ENCODE data around the gene RRAGD. TPM values are rescaled to one million over a fixed set of nuclear protein-coding genes. Genes with fewer than 3 reads are reported as not detected.

The RRAGD gene
- total and polyA plus RNA-seq, 2 donors (not counting 1 experiment from before 2014, with no cell fraction given), result 0.27 to 4.5 TPM

DNA sequence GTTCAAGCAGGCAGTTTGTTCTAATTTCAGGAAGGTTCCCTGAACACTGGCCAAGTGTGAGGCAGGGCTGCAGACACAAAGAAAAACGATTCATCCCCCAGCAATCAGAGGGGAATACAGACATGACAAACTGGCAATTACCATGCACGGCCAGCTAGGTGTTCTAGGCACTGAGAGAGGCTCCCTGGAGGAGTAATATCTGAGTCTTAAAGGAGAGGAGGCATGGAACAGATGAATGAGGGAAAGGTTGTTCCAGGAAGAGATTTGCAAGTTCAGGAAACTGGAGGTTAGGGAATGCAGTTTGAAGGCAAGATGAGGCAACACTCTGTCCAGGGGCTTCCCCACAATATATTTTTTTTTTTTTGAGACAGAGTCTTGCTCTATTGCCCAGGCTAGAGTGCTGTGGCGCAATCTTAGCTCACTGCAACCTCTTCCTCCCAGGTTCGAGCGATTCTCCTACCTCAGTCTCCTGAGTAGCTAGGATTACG is 11.1 kb downstream of the RRAGD start:
- no peak for ATAC-seq (ENCODE audit: low read depth)
- Histone ChIP-seq H3K9ac (ENCODE audit: low read length) (no peak overlapping the region), H3K79me2 (ENCODE audit: control insufficient read depth, insufficient read depth, low read length) (no peaks in the 10 kb centered on the region), H3K9me3 (ENCODE audit: control extremely low read depth in 1 of 3, control insufficient read depth in 2 of 3, insufficient read depth in 1 of 3, low read length in 2 of 3) (no peaks in the 10 kb centered on the region), H3K27ac (ENCODE audit: low read length in 2 of 2) (no peak overlapping the region), H3K4me2 (replicated peaks; ENCODE audit: low read depth, low read length, poor library complexity, severe bottlenecking) (no peak overlapping the region), H4K20me1 (ENCODE audit: control insufficient read depth, insufficient read depth, low read length, poor library complexity, severe bottlenecking) (no peaks in the 10 kb centered on the region), H2AFZ (ENCODE audit: insufficient read depth, low read depth, low read length, poor library complexity, severe bottlenecking) (no peak overlapping the region), H3K27me3 (replicated peaks in 1 of 4; ENCODE audit: control extremely low read depth in 1 of 4, control insufficient read depth in 3 of 4, insufficient read depth in 4 of 4, low read length in 3 of 4) (no peaks in the 10 kb centered on the region), H3K4me3 (ENCODE audit: control extremely low read depth in 1 of 5, extremely low read depth in 1 of 5, insufficient read depth in 1 of 5, low read depth in 2 of 5, low read length in 4 of 5) (no peak overlapping the region), H3K4me1 (ENCODE audit: control insufficient read depth in 2 of 2, insufficient read depth in 2 of 2, low read length in 2 of 2) (no peaks in the 10 kb centered on the region), H3K36me3 (replicated peaks in 1 of 2; ENCODE audit: control extremely low read depth in 1 of 2, control insufficient read depth in 1 of 2, extremely low read depth in 1 of 2, insufficient read depth in 2 of 2, low read length in 1 of 2) (no peaks in the 10 kb centered on the region)
- ChIA-PET CTCF (interaction anchor here (0.8 to 1.4 kb wide), 3 partner anchors 25 to 29 kb away, joined by 3 read pairs; no protein-coding TSS in a partner anchor), POLR2A (no interaction called here)
- Mint-ChIP-seq H3K4me1 (no peaks in the 10 kb centered on the region), H3K27me3 (peaks cover 9% of the 10 kb centered on the region), H3K4me3 (no peak overlapping the region), H3K27ac (no peak overlapping the region), H3K9me3 (ENCODE audit: insufficient read depth) (no peaks in the 10 kb centered on the region)
- TF ChIP-seq, protein P1, sequence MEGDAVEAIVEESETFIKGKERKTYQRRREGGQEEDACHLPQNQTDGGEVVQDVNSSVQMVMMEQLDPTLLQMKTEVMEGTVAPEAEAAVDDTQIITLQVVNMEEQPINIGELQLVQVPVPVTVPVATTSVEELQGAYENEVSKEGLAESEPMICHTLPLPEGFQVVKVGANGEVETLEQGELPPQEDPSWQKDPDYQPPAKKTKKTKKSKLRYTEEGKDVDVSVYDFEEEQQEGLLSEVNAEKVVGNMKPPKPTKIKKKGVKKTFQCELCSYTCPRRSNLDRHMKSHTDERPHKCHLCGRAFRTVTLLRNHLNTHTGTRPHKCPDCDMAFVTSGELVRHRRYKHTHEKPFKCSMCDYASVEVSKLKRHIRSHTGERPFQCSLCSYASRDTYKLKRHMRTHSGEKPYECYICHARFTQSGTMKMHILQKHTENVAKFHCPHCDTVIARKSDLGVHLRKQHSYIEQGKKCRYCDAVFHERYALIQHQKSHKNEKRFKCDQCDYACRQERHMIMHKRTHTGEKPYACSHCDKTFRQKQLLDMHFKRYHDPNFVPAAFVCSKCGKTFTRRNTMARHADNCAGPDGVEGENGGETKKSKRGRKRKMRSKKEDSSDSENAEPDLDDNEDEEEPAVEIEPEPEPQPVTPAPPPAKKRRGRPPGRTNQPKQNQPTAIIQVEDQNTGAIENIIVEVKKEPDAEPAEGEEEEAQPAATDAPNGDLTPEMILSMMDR (IDR thresholded peaks at IDR 0.05), result no peak
- no peak for TF ChIP-seq EZH2 (IDR thresholded peaks at IDR 0.05; ENCODE audit: borderline replicate concordance, insufficient read depth, low read depth, low read length, poor library complexity, severe bottlenecking)
- intact Hi-C loops (cut with micrococcal nuclease), result no loop called here
- 100% methylated on average over 1 of the region's 6 CpGs for WGBS (ENCODE audit: insufficient coverage)
- no peak for DNase-seq

DNA sequence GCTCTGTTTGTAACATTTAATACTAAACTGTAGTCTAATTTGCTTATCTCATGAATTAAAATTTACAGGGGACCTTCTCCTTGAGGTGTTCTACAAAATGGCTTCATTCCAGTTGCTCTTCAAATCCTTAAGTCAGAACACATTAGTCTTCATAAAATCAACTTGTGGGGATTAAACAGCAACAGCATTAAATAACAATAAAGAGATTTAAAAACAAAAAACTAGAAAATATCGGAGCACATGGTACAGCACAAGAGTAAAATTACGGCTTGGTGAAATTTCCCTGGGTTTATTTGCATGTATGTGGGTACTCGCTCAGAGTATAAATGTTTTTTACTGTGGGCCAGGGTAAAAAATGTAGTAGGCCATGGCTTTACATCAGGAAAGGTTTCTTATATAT is 12.0 kb downstream of the RRAGD start:
- CTCF ChIA-PET, result interaction anchor here (0.8 to 1.3 kb wide), 2 partner anchors 27 to 28 kb away, joined by 3 read pairs; no protein-coding TSS in a partner anchor
- TF ChIP-seq EZH2 (IDR thresholded peaks at IDR 0.05; ENCODE audit: borderline replicate concordance, insufficient read depth, low read depth, low read length, poor library complexity, severe bottlenecking), result no peak
- TF ChIP-seq, protein P1 (IDR thresholded peaks at IDR 0.05), result no peak
- intact Hi-C loops (cut with micrococcal nuclease), result no loop called here
- Histone ChIP-seq H3K4me2 (replicated peaks; ENCODE audit: low read depth, low read length, poor library complexity, severe bottlenecking) (no peak overlapping the region), H4K20me1 (ENCODE audit: control insufficient read depth, insufficient read depth, low read length, poor library complexity, severe bottlenecking) (no peaks in the 10 kb centered on the region), H3K36me3 (replicated peaks in 1 of 2; ENCODE audit: control extremely low read depth in 1 of 2, control insufficient read depth in 1 of 2, extremely low read depth in 1 of 2, insufficient read depth in 2 of 2, low read length in 1 of 2) (no peaks in the 10 kb centered on the region), H2AFZ (ENCODE audit: insufficient read depth, low read depth, low read length, poor library complexity, severe bottlenecking) (no peak overlapping the region), H3K9me3 (ENCODE audit: control extremely low read depth in 1 of 3, control insufficient read depth in 2 of 3, insufficient read depth in 1 of 3, low read length in 2 of 3) (no peaks in the 10 kb centered on the region), H3K27ac (ENCODE audit: low read length in 2 of 2) (no peak overlapping the region), H3K79me2 (ENCODE audit: control insufficient read depth, insufficient read depth, low read length) (no peaks in the 10 kb centered on the region), H3K4me3 (ENCODE audit: control extremely low read depth in 1 of 5, extremely low read depth in 1 of 5, insufficient read depth in 1 of 5, low read depth in 2 of 5, low read length in 4 of 5) (no peak overlapping the region), H3K27me3 (replicated peaks in 1 of 4; ENCODE audit: control extremely low read depth in 1 of 4, control insufficient read depth in 3 of 4, insufficient read depth in 4 of 4, low read length in 3 of 4) (no peaks in the 10 kb centered on the region), H3K4me1 (ENCODE audit: control insufficient read depth in 2 of 2, insufficient read depth in 2 of 2, low read length in 2 of 2) (no peaks in the 10 kb centered on the region), H3K9ac (ENCODE audit: low read length) (no peak overlapping the region)
- H3K4me1 Mint-ChIP-seq, result no peaks in the 10 kb centered on the region
- no peak overlapping the region for H3K4me3 Mint-ChIP-seq
- H3K27me3 Mint-ChIP-seq, result peaks cover 4% of the 10 kb centered on the region
- no peaks in the 10 kb centered on the region for H3K9me3 Mint-ChIP-seq (ENCODE audit: insufficient read depth)
- ATAC-seq (ENCODE audit: low read depth) (no peak), DNase-seq (no peak)
- H3K27ac Mint-ChIP-seq, result no peak overlapping the region
- POLR2A ChIA-PET, result no interaction called here
- 100% methylated on average over 2 of the region's 3 CpGs for WGBS (ENCODE audit: insufficient coverage)

Measured in B cell (primary cell).